ENCODE data around the gene GTF2A1.

Gene GTF2A1

DNA sequence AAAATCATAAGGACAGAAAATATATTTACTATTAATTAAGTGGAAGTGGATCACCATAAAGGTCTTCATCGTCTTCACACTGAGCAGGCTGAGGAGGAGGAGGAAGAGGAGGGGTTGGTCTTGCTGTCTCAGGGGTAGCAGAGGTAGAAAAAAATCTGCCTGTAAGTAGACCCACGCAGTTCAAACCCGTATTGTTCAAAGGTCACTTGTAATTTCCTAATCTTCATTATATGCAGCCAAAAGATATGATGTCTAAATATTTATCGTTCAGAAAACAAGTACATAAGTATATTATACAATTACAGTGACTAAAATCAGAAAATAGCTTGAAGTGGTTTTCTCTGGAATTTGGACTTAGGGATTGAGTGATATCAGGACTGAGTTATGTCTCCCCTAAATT lies 72.1 kb downstream of the GTF2A1 start:
- Histone ChIP-seq H3K36me3 (ENCODE audit: insufficient read depth, low read length) (no peaks in the 10 kb centered on the region), H3K9ac (ENCODE audit: insufficient read length) (no peak overlapping the region), H3K4me3 (no peak overlapping the region), H3K27ac (no peak overlapping the region), H3K9me3 (ENCODE audit: low read depth, low read length) (no peaks in the 10 kb centered on the region)
- DNase-seq (ENCODE audit: low read depth, low spot score) = no peak
- TF ChIP-seq POLR2AphosphoS5 (IDR thresholded peaks at IDR 0.05; ENCODE audit: borderline replicate concordance, low read depth, low read length) (no peak), EZH2 (IDR thresholded peaks at IDR 0.05) (no peak), FOXP2 (optimal IDR thresholded peaks at IDR 0.05; ENCODE audit: control extremely low read depth, extremely low read length, insufficient read depth) (no peak)

DNA sequence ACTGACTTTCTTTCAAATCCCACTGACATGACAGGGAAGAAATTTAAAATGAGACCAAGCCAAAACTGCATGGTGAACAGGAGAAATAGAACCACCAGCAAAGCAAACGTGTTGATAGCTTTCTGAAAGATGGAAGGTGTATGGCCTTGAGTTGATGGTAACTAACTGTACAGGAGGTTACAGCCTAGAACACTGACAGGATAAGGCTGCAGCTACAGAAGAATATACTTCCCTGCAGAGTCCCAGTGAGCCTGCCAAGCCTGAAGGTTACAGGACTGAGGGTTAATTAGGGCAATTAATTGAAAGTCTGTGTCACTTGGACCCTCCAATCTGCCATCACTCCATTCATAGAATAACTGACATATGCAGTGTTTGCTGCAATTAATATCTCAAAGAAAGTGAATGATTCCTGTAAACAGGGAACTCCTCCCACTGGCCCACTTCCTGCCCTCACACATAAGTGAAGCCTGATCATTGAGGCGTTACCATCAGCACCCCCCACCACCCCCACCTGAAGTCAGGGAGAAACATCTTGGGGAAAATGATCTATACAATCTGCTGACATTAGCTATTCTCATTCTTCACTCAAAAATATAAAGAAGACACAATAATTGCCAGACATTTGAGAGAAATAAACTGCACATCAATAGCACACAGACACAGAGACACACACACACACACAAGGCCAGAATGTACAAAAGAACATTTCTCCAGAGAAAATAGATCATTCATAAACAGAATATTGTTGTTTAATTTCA lies 73.4 kb downstream of the GTF2A1 start:
- no peaks in the 10 kb centered on the region for H3K9me3 ChIP-seq (ENCODE audit: low read depth, low read length)
- no peak overlapping the region for H3K27ac ChIP-seq
- H3K36me3 ChIP-seq (ENCODE audit: insufficient read depth, low read length) = no peaks in the 10 kb centered on the region
- H3K9ac ChIP-seq (ENCODE audit: insufficient read length) = no peak overlapping the region
- TF ChIP-seq FOXP2 (optimal IDR thresholded peaks at IDR 0.05; ENCODE audit: control extremely low read depth, extremely low read length, insufficient read depth) (no peak), POLR2AphosphoS5 (IDR thresholded peaks at IDR 0.05; ENCODE audit: borderline replicate concordance, low read depth, low read length) (no peak), EZH2 (IDR thresholded peaks at IDR 0.05) (no peak)
- DNase-seq (ENCODE audit: low read depth, low spot score) = no peak
- H3K4me3 ChIP-seq = no peak overlapping the region

DNA sequence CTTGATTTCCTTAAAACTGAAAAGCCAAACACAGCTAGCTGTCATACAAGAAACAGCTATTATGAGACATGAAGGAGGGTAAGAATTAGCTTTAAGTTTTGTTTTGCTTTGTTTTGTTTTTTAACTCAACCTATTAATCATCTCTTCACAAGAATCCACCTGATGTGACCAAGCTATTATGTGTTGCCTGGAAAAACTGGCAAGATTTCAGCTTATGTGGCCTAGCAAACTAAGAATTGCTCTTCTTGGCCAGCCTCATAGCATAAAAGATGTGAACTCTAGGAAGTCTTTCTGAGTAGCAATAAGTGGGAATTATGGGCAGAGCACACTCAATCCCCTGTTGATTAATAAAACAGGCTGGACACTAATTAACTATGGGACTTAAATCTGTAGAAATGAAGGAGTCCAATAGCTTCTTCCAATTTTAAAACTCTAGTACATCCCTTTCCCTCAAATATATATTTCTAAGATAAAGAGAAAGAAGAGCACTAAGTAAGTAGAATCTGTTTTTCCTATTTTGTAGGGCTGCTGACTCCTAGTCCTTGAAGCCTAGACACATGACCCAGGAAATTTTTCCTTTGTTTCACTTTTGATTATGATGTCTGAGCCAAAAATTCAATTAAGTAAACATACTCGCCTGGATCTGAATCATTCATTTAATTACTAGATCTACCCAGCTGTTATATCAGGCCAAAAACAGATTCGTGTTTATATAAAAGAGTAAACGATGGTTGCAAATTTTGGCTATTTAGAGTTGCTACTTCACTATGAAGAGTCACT lies 75.7 kb downstream of the GTF2A1 start:
- no peak overlapping the region for H3K27ac ChIP-seq
- no peak overlapping the region for H3K4me3 ChIP-seq
- no peak for DNase-seq (ENCODE audit: low read depth, low spot score)
- H3K36me3 ChIP-seq (ENCODE audit: insufficient read depth, low read length) = no peaks in the 10 kb centered on the region
- H3K9ac ChIP-seq (ENCODE audit: insufficient read length) = no peak overlapping the region
- TF ChIP-seq EZH2 (IDR thresholded peaks at IDR 0.05) (no peak), POLR2AphosphoS5 (IDR thresholded peaks at IDR 0.05; ENCODE audit: borderline replicate concordance, low read depth, low read length) (no peak)
- H3K9me3 ChIP-seq (ENCODE audit: low read depth, low read length) = no peaks in the 10 kb centered on the region

DNA sequence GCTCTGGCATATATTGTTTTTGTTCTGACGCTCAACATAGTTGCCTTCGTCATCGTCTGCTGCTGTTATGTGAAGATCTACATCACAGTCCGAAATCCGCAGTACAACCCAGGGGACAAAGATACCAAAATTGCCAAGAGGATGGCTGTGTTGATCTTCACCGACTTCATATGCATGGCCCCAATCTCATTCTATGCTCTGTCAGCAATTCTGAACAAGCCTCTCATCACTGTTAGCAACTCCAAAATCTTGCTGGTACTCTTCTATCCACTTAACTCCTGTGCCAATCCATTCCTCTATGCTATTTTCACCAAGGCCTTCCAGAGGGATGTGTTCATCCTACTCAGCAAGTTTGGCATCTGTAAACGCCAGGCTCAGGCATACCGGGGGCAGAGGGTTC lies 77.0 kb downstream of the GTF2A1 start:
- H3K4me3 ChIP-seq = no peak overlapping the region
- no peak for TF ChIP-seq EZH2 (IDR thresholded peaks at IDR 0.05)
- TF ChIP-seq POLR2AphosphoS5 (IDR thresholded peaks at IDR 0.05; ENCODE audit: borderline replicate concordance, low read depth, low read length) = no peak
- TF ChIP-seq FOXP2 (optimal IDR thresholded peaks at IDR 0.05; ENCODE audit: control extremely low read depth, extremely low read length, insufficient read depth) = no peak
- H3K9ac ChIP-seq (ENCODE audit: insufficient read length) = no peak overlapping the region
- no peaks in the 10 kb centered on the region for H3K9me3 ChIP-seq (ENCODE audit: low read depth, low read length)
- no peak for DNase-seq (ENCODE audit: low read depth, low spot score)
- no peaks in the 10 kb centered on the region for H3K36me3 ChIP-seq (ENCODE audit: insufficient read depth, low read length)
- no peak overlapping the region for H3K27ac ChIP-seq

DNA sequence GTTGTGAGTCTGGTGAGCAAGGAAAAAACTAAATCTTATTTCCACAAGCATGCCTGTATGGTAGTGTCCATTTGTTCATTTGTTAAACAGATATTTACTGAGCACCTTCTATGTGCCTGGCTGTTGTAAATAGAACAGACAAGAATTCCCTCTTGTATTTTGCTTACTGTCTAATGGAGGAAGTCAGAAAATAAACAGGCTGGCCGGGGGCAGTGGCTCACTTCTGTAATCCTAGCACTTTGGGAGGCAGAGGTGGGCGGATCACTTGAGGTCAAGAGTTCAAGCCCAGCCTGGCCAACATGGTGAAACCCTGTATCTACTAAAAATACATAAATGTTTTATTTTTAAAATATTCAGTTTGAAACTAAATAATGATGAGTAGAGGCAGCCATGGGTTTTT lies 79.3 kb downstream of the GTF2A1 start:
- Histone ChIP-seq H3K9ac (ENCODE audit: insufficient read length) (no peak overlapping the region), H3K36me3 (ENCODE audit: insufficient read depth, low read length) (no peaks in the 10 kb centered on the region), H3K27ac (no peak overlapping the region), H3K4me3 (no peak overlapping the region), H3K9me3 (ENCODE audit: low read depth, low read length) (no peaks in the 10 kb centered on the region)
- TF ChIP-seq FOXP2 (optimal IDR thresholded peaks at IDR 0.05; ENCODE audit: control extremely low read depth, extremely low read length, insufficient read depth) = no peak
- no peak for TF ChIP-seq POLR2AphosphoS5 (IDR thresholded peaks at IDR 0.05; ENCODE audit: borderline replicate concordance, low read depth, low read length)
- no peak for TF ChIP-seq EZH2 (IDR thresholded peaks at IDR 0.05)
- DNase-seq (ENCODE audit: low read depth, low spot score) = no peak

DNA sequence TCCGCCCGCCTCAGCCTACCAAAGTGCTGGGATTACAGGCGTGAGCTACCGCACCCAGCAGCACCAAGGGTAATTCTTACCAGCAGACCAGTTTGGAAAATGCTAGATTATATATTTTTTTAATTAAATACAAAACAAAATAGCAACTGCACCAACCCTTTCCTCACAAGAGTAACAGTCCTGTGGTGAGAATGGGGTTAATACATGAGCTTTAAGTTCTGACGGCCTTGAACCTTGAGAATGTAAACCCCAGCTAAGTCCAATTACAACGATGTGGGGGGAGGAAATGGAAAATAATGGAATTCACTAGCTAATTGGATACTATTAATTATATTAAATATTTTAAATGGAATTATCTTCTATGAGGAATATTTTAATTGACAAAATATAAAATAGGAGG lies 82.3 kb downstream of the GTF2A1 start:
- no peak overlapping the region for H3K27ac ChIP-seq
- H3K4me3 ChIP-seq = no peak overlapping the region
- TF ChIP-seq FOXP2 (optimal IDR thresholded peaks at IDR 0.05; ENCODE audit: control extremely low read depth, extremely low read length, insufficient read depth) (no peak), EZH2 (IDR thresholded peaks at IDR 0.05) (no peak), POLR2AphosphoS5 (IDR thresholded peaks at IDR 0.05; ENCODE audit: borderline replicate concordance, low read depth, low read length) (no peak)
- no peak for DNase-seq (ENCODE audit: low read depth, low spot score)
- no peaks in the 10 kb centered on the region for H3K36me3 ChIP-seq (ENCODE audit: insufficient read depth, low read length)
- H3K9ac ChIP-seq (ENCODE audit: insufficient read length) = no peak overlapping the region
- H3K9me3 ChIP-seq (ENCODE audit: low read depth, low read length) = no peaks in the 10 kb centered on the region

DNA sequence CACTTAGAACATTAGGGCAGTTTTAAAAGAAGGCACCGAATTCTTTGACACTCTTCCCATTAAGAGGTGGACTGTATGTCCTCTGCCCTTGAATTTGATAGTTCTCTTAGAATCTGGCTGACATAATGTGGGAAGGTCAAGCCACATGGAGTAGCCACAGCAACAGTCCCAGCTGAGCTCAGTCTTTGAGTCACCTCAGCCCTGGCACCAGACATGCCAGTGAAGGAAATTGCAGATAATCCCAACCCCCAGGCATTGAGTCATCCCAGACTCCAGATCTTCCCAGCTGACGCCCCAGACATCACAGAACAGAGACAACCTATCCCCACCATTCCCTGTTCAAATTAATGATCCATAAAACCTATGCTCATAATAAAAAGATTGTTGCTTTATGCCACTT lies 83.4 kb downstream of the GTF2A1 start:
- TF ChIP-seq POLR2AphosphoS5 (IDR thresholded peaks at IDR 0.05; ENCODE audit: borderline replicate concordance, low read depth, low read length) (no peak), FOXP2 (optimal IDR thresholded peaks at IDR 0.05; ENCODE audit: control extremely low read depth, extremely low read length, insufficient read depth) (no peak), EZH2 (IDR thresholded peaks at IDR 0.05) (no peak)
- H3K4me3 ChIP-seq = no peak overlapping the region
- DNase-seq (ENCODE audit: low read depth, low spot score) = no peak
- H3K9ac ChIP-seq (ENCODE audit: insufficient read length) = no peak overlapping the region
- no peaks in the 10 kb centered on the region for H3K9me3 ChIP-seq (ENCODE audit: low read depth, low read length)
- H3K36me3 ChIP-seq (ENCODE audit: insufficient read depth, low read length) = no peaks in the 10 kb centered on the region
- no peak overlapping the region for H3K27ac ChIP-seq

DNA sequence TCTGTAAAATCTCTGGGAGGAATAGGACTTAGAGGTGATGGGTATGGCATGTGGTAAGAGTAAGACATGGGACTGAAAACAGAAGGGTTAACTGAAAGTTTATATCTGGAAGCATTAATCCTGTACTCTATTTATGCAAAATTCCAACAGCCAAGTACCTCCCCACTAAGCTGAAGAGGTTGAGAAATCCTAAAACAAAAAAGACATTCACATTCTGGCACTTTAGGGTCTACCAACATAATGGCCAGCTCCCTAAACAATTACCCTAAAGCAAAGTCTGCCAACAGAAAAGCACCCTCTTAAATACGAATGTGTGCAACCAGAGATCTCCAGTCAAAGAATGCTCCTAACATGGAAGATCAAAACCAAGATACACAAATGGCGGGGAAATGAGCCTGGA lies 87.4 kb downstream of the GTF2A1 start:
- TF ChIP-seq EZH2 (IDR thresholded peaks at IDR 0.05) = no peak
- no peak for TF ChIP-seq FOXP2 (optimal IDR thresholded peaks at IDR 0.05; ENCODE audit: control extremely low read depth, extremely low read length, insufficient read depth)
- TF ChIP-seq POLR2AphosphoS5 (IDR thresholded peaks at IDR 0.05; ENCODE audit: borderline replicate concordance, low read depth, low read length) = no peak
- Histone ChIP-seq H3K27ac (no peak overlapping the region), H3K36me3 (ENCODE audit: insufficient read depth, low read length) (no peaks in the 10 kb centered on the region), H3K4me3 (no peak overlapping the region), H3K9me3 (ENCODE audit: low read depth, low read length) (no peaks in the 10 kb centered on the region), H3K9ac (ENCODE audit: insufficient read length) (no peak overlapping the region)
- no peak for DNase-seq (ENCODE audit: low read depth, low spot score)
